Measurements from ENCODE around the gene TCF7L1. TPM values are rescaled to one million over a fixed set of nuclear protein-coding genes. Genes with fewer than 3 reads are reported as not detected.

Gene TCF7L1
- total and polyA plus RNA-seq, 9 of the 15 experiments (the other 6 are each of a cell fraction or from before 2014, with no cell fraction given): 0.03 to 0.11 (median 0.07) TPM; not detected in 5

GRCh38 chr2:85319796-85320195 lies 186.6 kb downstream of the TCF7L1 start:
- H3K36me3 ChIP-seq (ENCODE audit: control insufficient read depth, insufficient read depth, low read length): peaks cover 82% of the 10 kb centered on the region
- BruUV-seq (replicated peaks): no TSS peak
- H4K20me1 ChIP-seq (replicated peaks; ENCODE audit: control insufficient read depth, insufficient read depth, low read length): peaks cover 11% of the 10 kb centered on the region
- H3K9me1 ChIP-seq (ENCODE audit: control insufficient read depth, insufficient read depth, low read length): peaks cover 6% of the 10 kb centered on the region
- no peak overlapping the region for H3K4me3 ChIP-seq
- TF ChIP-seq CUX1 (CRISPR knock-in tag; IDR thresholded peaks at IDR 0.05) (no peak), ZBTB5 (IDR thresholded peaks at IDR 0.05) (no peak), ZC3H11A (IDR thresholded peaks at IDR 0.05; ENCODE audit: low read depth, low read length) (no peak), ZNF408 (CRISPR knock-in tag; IDR thresholded peaks at IDR 0.05; ENCODE audit: low read depth) (no peak), PCBP2 (IDR thresholded peaks at IDR 0.05; ENCODE audit: low read depth, low read length, poor library complexity, severe bottlenecking) (no peak), ZNF197 (CRISPR knock-in tag; IDR thresholded peaks at IDR 0.05; ENCODE audit: low read depth) (no peak), HNRNPL (IDR thresholded peaks at IDR 0.05; ENCODE audit: low read depth, low read length) (no peak), ZNF561 (CRISPR knock-in tag; conservative IDR thresholded peaks at IDR 0.05) (no peak), TSC22D4 (tag; IDR thresholded peaks at IDR 0.05) (no peak), CBX3 (IDR thresholded peaks at IDR 0.05; ENCODE audit: borderline replicate concordance in 1 of 2, low read length in 2 of 2) (no peak), CGGBP1 (CRISPR knock-in tag; IDR thresholded peaks at IDR 0.05) (no peak), SRSF7 (optimal IDR thresholded peaks at IDR 0.05; ENCODE audit: low read depth, low read length) (no peak)
- peaks cover 35% of the 10 kb centered on the region for H3K79me2 ChIP-seq (ENCODE audit: control insufficient read depth, insufficient read depth, low read length)
- in situ Hi-C loops (cut with MboI): no loop called here
- 98% methylated on average over 4 of the region's 4 CpGs for WGBS (ENCODE audit: insufficient coverage, low coverage, missing lambda C conversion rate)
- ATAC-seq (no peak), DNase-seq (ENCODE audit: extremely low read depth in 1 of 4, low spot score in 3 of 4) (no peak), FAIRE-seq (no peak)
- H3K27me3 ChIP-seq (ENCODE audit: control insufficient read depth in 2 of 2, insufficient read depth in 2 of 2, low read length in 2 of 2): no peaks in the 10 kb centered on the region
- H3K4me1 ChIP-seq (replicated peaks in 1 of 2; ENCODE audit: control insufficient read depth in 2 of 2, insufficient read depth in 2 of 2, low read length in 2 of 2): peaks cover 0 to 3% of the 10 kb centered on the region in 2 experiments; a peak in 2 of 5 replicates
- no peaks in the 10 kb centered on the region for H3K9me3 ChIP-seq (replicated peaks; ENCODE audit: control insufficient read depth, insufficient read depth, low read depth, low read length)
- H3K4me2 ChIP-seq (ENCODE audit: insufficient read depth, low read length): no peak overlapping the region
- H3K9ac ChIP-seq (ENCODE audit: insufficient read depth in 1 of 2, low read depth in 2 of 2, low read length in 2 of 2): no peak overlapping the region
- H3K27ac ChIP-seq (ENCODE audit: extremely low read depth, low read depth, low read length): no peak overlapping the region
- intact Hi-C loops (cut with micrococcal nuclease): no loop called here
- CTCF ChIA-PET (ENCODE audit: low intra/inter-chr PET ratio): no interaction called here
- no peak overlapping the region for H2AFZ ChIP-seq (ENCODE audit: low read depth, low read length)
- POLR2A ChIA-PET: interaction anchor here (1.2 to 1.4 kb wide), 3 partner anchors 9 to 32 kb away, joined by 3 to 9 read pairs (median 4); partner anchors contain the start of gene TGOLN2

All from K562 (cell line).